Breast epithelium (tissue), 4 donors: Measurements from ENCODE around the gene POLR2M. TPM values are rescaled to one million over a fixed set of nuclear protein-coding genes. Genes with fewer than 3 reads are reported as not detected.

ENCODE experiments used
- DNase-seq, 2 donors: peaks; one replicate each; pipeline ENCODE4 v3.0.0-alpha.2; 2019; ENCODE audit warnings: low spot score in 2 of 2
- H3K27ac ChIP-seq, 2 donors: fragments of 200-600 bp; sonication (generic) in 1 of 2; one replicate each; pipeline ENCODE4 v1.5.1; 2016 to 2019; ENCODE audit warnings: mild to moderate bottlenecking in 1 of 2
- H3K27me3 ChIP-seq, 2 donors: fragments of 200-600 bp; sonication (generic) in 1 of 2; one replicate each; pipeline versions ENCODE4 v1.5.1 to v1.6.0; 2017 to 2019; ENCODE audit warnings: control low read depth in 1 of 2, mild to moderate bottlenecking in 1 of 2
- H3K36me3 ChIP-seq: fragments of 200-600 bp; one replicate; pipeline ENCODE4 v1.5.1; 2019
- H3K4me1 ChIP-seq, 2 donors: fragments of 200-600 bp; sonication (generic); one replicate each; pipeline ENCODE4 v1.5.1; 2016 to 2019; ENCODE audit warnings: control low read depth in 1 of 2
- H3K4me3 ChIP-seq, 3 donors: fragments of 200-600 bp; sonication (generic); 1 replicate in 2 of 3; 2 replicates in 1 of 3; pipeline ENCODE4 v1.5.1; 2016 to 2019; ENCODE audit warnings: mild to moderate bottlenecking in 3 of 3, moderate library complexity in 2 of 3
- H3K9me3 ChIP-seq, 2 donors: fragments of 200-600 bp; sonication (generic) in 1 of 2; one replicate each; pipeline ENCODE4 v1.5.1; 2016 to 2019; ENCODE audit warnings: control low read depth in 1 of 2
- POLR2A ChIP-seq: fragments of 450-650 bp; IDR thresholded peaks from one replicate; pipeline ENCODE4 v1.6.1; 2016; ENCODE audit warnings: antibody characterized with exemption, mild to moderate bottlenecking, moderate library complexity
- POLR2AphosphoS5 ChIP-seq, 3 donors: sonication (generic); formaldehyde crosslinking; IDR thresholded peaks; one replicate each; pipeline ENCODE4 v1.6.1; 2017; ENCODE audit warnings: antibody characterized with exemption in 3 of 3
- intact Hi-C: fragments of 100-400 bp; cut with DNase I; formaldehyde crosslinking; loops from one replicate; pipeline ENCODE4 v1.15.1; 2023; ENCODE audit warnings: low total_unique reads
- total RNA-seq, 3 donors: library from RNA; depleted of rRNA; stranded (reverse); fragments of >200 nt; gene quantifications; one replicate each; pipeline ENCODE4 v1.1.0, GENCODE V29; 2016
- TF ChIP-seq, protein P1 (sequence below), 3 donors: fragments of 450-650 bp; IDR thresholded peaks; one replicate each; pipeline ENCODE4 v1.5.1; 2016 to 2017; ENCODE audit warnings: antibody characterized with exemption in 3 of 3, mild to moderate bottlenecking in 3 of 3, moderate library complexity in 3 of 3

Gene POLR2M
- total RNA-seq, 3 donors from 2014 or later: 63.5 to 194 (median 126) TPM

DNA sequence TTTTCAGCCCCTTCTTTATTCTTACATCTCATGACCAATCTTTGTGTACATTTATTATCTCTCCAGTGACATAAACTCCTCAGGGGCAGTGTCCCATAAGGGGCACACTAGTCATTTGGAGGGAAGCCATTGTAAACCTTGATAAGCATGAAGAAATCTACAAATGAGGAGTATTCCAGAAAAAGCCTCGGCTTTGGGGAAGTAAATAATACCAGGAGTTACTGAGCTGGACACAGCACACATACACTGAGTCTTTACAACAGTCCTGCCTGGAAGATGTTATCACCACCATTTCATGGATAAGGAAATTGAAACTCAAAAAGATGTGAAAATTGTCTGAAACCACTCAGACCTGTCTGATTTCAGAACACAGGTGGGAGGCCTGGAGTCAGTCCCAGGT lies 15.4 kb upstream of the POLR2M start:
- TF ChIP-seq POLR2AphosphoS5 (IDR thresholded peaks at IDR 0.05) (no peak), POLR2A (no peak)
- TF ChIP-seq, protein P1, sequence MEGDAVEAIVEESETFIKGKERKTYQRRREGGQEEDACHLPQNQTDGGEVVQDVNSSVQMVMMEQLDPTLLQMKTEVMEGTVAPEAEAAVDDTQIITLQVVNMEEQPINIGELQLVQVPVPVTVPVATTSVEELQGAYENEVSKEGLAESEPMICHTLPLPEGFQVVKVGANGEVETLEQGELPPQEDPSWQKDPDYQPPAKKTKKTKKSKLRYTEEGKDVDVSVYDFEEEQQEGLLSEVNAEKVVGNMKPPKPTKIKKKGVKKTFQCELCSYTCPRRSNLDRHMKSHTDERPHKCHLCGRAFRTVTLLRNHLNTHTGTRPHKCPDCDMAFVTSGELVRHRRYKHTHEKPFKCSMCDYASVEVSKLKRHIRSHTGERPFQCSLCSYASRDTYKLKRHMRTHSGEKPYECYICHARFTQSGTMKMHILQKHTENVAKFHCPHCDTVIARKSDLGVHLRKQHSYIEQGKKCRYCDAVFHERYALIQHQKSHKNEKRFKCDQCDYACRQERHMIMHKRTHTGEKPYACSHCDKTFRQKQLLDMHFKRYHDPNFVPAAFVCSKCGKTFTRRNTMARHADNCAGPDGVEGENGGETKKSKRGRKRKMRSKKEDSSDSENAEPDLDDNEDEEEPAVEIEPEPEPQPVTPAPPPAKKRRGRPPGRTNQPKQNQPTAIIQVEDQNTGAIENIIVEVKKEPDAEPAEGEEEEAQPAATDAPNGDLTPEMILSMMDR (IDR thresholded peaks at IDR 0.05): no peak
- Histone ChIP-seq H3K9me3 (no peaks in the 10 kb centered on the region), H3K4me1 (no peaks in the 10 kb centered on the region), H3K4me3 (no peak overlapping the region), H3K27ac (no peak overlapping the region), H3K27me3 (no peaks in the 10 kb centered on the region), H3K36me3 (no peaks in the 10 kb centered on the region)
- intact Hi-C loops: no loop called here
- DNase-seq: no peak

DNA sequence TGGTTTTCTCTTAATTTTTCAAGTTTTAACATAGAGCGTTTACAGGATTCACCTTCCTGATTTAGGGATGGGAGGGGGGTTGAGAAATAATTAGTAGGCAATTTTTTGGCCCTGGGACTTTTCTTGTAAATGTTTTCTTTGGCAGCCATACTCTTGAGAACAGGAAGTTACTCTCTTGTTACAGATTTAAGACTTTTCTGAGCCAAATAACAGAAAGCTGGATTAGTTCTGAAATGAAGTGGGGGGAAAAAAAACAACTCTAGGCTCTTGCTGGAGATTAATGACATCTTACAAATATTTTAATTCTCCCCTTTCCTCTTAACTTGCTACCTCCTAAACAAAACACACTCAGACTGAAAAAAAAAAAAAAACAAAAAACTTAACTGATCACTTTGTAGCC lies 13.8 kb upstream of the POLR2M start:
- TF ChIP-seq POLR2AphosphoS5 (IDR thresholded peaks at IDR 0.05): no peak
- no peaks in the 10 kb centered on the region for H3K9me3 ChIP-seq
- H3K36me3 ChIP-seq: no peaks in the 10 kb centered on the region
- H3K4me1 ChIP-seq: no peaks in the 10 kb centered on the region
- intact Hi-C loops: no loop called here
- no peak overlapping the region for H3K4me3 ChIP-seq
- no peaks in the 10 kb centered on the region for H3K27me3 ChIP-seq
- DNase-seq: no peak
- H3K27ac ChIP-seq: no peak overlapping the region

DNA sequence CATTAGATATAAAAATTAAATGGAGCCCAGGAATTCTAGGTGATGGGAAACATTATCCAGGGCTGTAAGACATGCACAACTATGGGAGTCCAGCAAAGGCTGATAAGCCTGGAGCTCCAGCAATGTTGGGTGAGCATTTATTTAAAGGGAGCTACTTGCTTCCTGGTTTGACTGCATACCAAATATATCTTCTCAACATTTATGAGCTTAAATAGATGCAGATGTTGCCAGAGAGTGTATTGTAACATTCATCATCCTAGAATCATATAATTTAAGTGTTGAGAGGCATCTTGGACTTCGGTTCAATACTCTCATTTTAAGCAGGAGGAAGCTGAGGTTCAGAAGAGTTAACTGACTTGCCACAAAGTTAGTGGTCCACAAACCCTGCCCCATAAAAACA lies 12.2 kb upstream of the POLR2M start:
- no peak for DNase-seq
- Histone ChIP-seq H3K36me3 (no peaks in the 10 kb centered on the region), H3K27ac (no peak overlapping the region), H3K4me3 (no peak overlapping the region), H3K9me3 (no peaks in the 10 kb centered on the region), H3K27me3 (no peaks in the 10 kb centered on the region), H3K4me1 (no peaks in the 10 kb centered on the region)
- intact Hi-C loops: no loop called here
- no peak for TF ChIP-seq POLR2A
- TF ChIP-seq POLR2AphosphoS5 (IDR thresholded peaks at IDR 0.05): no peak
- TF ChIP-seq, protein P1 (IDR thresholded peaks at IDR 0.05): no peak

DNA sequence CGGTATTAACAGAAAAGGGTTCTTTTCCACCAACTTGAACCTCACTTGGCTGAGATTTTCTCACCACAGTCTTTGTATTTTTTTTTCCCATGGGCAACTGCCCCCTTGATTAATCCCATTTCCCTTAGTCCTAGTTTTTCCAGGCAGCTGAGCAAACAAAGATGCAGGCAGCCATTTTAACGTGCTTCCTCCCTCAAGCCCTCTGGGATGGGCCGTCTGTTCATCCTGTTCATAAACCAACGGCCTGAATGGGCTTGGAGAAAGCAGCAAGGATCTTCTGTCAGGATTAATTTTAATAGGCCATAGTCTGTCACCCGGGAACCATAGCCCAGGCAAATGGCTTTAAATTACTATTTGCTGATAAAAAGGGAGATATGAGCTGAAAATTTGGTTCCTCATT lies 10.4 kb upstream of the POLR2M start:
- no peak for DNase-seq
- H3K4me3 ChIP-seq: no peak overlapping the region
- H3K4me1 ChIP-seq: no peaks in the 10 kb centered on the region
- no peaks in the 10 kb centered on the region for H3K36me3 ChIP-seq
- no peak overlapping the region for H3K27ac ChIP-seq
- TF ChIP-seq POLR2AphosphoS5 (IDR thresholded peaks at IDR 0.05) (no peak), POLR2A (no peak)
- TF ChIP-seq, protein P1 (IDR thresholded peaks at IDR 0.05): no peak
- H3K27me3 ChIP-seq: no peaks in the 10 kb centered on the region
- no peaks in the 10 kb centered on the region for H3K9me3 ChIP-seq
- intact Hi-C loops: no loop called here

DNA sequence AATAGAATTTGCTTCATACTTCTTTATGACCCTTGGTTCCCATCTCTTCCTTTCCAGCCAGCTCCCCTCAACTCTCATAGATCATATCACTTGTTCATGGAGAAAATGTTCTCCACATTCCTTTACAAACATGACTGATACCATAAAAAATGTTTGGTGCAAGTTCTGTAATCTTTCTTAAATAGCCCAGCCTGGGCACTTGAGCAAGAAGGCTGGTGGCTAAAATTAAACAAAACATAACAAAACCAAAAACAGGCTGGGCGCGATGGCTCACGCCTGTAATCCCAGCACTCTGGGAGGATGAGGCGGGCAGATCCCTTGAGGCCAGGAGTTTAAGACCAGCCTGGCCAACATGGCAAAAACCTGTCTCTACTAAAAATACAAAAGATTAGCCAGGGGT lies 8.9 kb upstream of the POLR2M start:
- no peak overlapping the region for H3K27ac ChIP-seq

More for the DNA sequence above, 8.9 kb upstream of the POLR2M start:
- Histone ChIP-seq H3K9me3 (no peaks in the 10 kb centered on the region), H3K36me3 (no peaks in the 10 kb centered on the region), H3K4me3 (no peak overlapping the region), H3K4me1 (no peaks in the 10 kb centered on the region), H3K27me3 (no peaks in the 10 kb centered on the region)
- no peak for DNase-seq
- intact Hi-C loops: no loop called here
- no peak for TF ChIP-seq POLR2A
- TF ChIP-seq POLR2AphosphoS5 (IDR thresholded peaks at IDR 0.05): no peak
- TF ChIP-seq, protein P1 (IDR thresholded peaks at IDR 0.05): no peak
